Keratinocyte (primary cell): ENCODE results near the gene KIFAP3.

Experiments
- EZH2 ChIP-seq: IDR thresholded peaks from one replicate; pipeline ENCODE4 v1.6.1; 2012; ENCODE audit warnings: inconsistent platforms, mild to moderate bottlenecking, low read length, moderate library complexity
- TF ChIP-seq, protein P1 (sequence below), 3 experiments: IDR thresholded peaks in 1 of 3; conservative IDR thresholded peaks in 1 of 3; optimal IDR thresholded peaks in 1 of 3; 2 replicates in 2 of 3; 3 replicates in 1 of 3; pipeline versions ENCODE3 to v1.5.1; 2011; ENCODE audit warnings: low read length in 3 of 3, mild to moderate bottlenecking in 3 of 3, moderate library complexity in 2 of 3, control low read depth in 1 of 3, inconsistent platforms in 1 of 3; ENCODE audit not compliant: insufficient read depth in 2 of 3; ENCODE audit errors: extremely low read depth in 1 of 3

GRCh38 chr1:169893645-169894423, 180.7 kb downstream of the KIFAP3 start, which contains the start of gene SCYL3:
- TF ChIP-seq, protein P1, sequence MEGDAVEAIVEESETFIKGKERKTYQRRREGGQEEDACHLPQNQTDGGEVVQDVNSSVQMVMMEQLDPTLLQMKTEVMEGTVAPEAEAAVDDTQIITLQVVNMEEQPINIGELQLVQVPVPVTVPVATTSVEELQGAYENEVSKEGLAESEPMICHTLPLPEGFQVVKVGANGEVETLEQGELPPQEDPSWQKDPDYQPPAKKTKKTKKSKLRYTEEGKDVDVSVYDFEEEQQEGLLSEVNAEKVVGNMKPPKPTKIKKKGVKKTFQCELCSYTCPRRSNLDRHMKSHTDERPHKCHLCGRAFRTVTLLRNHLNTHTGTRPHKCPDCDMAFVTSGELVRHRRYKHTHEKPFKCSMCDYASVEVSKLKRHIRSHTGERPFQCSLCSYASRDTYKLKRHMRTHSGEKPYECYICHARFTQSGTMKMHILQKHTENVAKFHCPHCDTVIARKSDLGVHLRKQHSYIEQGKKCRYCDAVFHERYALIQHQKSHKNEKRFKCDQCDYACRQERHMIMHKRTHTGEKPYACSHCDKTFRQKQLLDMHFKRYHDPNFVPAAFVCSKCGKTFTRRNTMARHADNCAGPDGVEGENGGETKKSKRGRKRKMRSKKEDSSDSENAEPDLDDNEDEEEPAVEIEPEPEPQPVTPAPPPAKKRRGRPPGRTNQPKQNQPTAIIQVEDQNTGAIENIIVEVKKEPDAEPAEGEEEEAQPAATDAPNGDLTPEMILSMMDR (optimal IDR thresholded peaks at IDR 0.05 in 1 of 3, IDR thresholded peaks at IDR 0.05 in 1 of 3, conservative IDR thresholded peaks at IDR 0.05 in 1 of 3; ENCODE audit: extremely low read depth in 1 of 3, insufficient read depth in 2 of 3, low read length in 3 of 3): no peak
- no peak for TF ChIP-seq EZH2
